ENCODE results near the gene NCKAP5.

NCKAP5 gene

DNA sequence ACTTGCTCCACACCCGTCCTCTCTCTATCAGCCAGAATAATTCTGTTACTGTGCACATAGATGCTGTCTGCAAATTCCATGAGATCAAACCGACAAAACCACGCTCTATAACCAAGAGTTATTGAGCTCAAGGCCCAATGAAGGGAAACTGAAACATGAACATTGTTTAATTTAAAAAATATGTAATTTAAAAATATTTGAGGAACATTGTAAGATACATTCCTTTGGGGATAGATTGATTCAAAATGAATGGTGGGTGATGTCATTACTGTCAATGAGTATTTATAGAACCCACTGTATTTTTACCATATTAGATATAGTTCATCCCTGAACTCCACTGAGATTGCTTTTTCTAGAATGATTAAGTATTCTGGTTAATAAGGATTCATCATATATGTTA, 50.4 kb downstream of the NCKAP5 start:
- DNase-seq (no peak), ATAC-seq (ENCODE audit: insufficient read depth, low read depth) (no peak)
- no peaks in the 10 kb centered on the region for H3K79me2 ChIP-seq (ENCODE audit: insufficient read depth, low read length)
- H3K9ac ChIP-seq (ENCODE audit: low read depth, low read length): no peak overlapping the region
- no peaks in the 10 kb centered on the region for H3K9me3 ChIP-seq (ENCODE audit: insufficient read depth, low read length, severe bottlenecking)
- H3K4me1 ChIP-seq (ENCODE audit: insufficient read depth, low read length): no peaks in the 10 kb centered on the region
- no peak overlapping the region for H3K27ac ChIP-seq (ENCODE audit: low read length)
- no peaks in the 10 kb centered on the region for H4K20me1 ChIP-seq (ENCODE audit: insufficient read depth, low read length)
- TF ChIP-seq EZH2 (IDR thresholded peaks at IDR 0.05; ENCODE audit: borderline replicate concordance, low read depth, low read length, severe bottlenecking): no peak
- TF ChIP-seq, protein P1, sequence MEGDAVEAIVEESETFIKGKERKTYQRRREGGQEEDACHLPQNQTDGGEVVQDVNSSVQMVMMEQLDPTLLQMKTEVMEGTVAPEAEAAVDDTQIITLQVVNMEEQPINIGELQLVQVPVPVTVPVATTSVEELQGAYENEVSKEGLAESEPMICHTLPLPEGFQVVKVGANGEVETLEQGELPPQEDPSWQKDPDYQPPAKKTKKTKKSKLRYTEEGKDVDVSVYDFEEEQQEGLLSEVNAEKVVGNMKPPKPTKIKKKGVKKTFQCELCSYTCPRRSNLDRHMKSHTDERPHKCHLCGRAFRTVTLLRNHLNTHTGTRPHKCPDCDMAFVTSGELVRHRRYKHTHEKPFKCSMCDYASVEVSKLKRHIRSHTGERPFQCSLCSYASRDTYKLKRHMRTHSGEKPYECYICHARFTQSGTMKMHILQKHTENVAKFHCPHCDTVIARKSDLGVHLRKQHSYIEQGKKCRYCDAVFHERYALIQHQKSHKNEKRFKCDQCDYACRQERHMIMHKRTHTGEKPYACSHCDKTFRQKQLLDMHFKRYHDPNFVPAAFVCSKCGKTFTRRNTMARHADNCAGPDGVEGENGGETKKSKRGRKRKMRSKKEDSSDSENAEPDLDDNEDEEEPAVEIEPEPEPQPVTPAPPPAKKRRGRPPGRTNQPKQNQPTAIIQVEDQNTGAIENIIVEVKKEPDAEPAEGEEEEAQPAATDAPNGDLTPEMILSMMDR (IDR thresholded peaks at IDR 0.05; ENCODE audit: borderline replicate concordance, extremely low read depth, low read length, poor library complexity, severe bottlenecking): no peak
- H3K36me3 ChIP-seq (ENCODE audit: insufficient read depth, low read length): no peaks in the 10 kb centered on the region
- no peak overlapping the region for H2AFZ ChIP-seq (ENCODE audit: low read depth, low read length)
- H3K4me2 ChIP-seq (ENCODE audit: insufficient read depth, low read length): no peak overlapping the region
- peaks cover 3% of the 10 kb centered on the region for H3K27me3 ChIP-seq (ENCODE audit: insufficient read depth, low read length, poor library complexity)
- no peak overlapping the region for H3K4me3 ChIP-seq (ENCODE audit: low read depth in 1 of 2, low read length in 2 of 2)

DNA sequence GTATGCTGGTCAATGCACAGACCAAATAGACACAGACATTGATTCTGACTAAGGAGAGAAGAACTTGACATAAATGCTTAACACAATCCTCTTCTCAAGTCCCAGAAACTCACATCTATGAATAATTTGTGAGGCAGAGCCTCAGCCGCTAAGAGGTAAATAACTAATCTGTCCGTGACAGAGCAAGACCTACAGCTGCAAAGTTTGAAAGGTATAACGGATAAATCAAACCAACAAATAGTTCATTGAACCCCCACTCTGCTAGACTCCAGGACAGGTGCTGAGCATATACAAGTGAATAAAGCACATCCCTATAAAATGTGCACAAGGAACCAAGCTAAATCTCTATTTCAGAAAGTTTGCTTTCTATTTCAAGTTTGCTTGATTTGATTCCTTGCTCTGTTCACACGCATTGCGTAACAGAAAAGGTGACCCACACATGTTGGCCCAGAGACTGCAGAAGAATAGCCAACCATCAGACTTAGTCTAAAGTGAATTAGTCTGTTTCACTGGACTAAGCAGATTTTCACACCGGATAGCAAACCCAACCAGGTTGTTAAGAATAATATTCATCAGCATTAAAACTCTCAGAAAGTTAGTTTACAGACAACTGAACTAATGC, 51.7 kb downstream of the NCKAP5 start:
- Histone ChIP-seq H3K4me3 (ENCODE audit: low read depth in 1 of 2, low read length in 2 of 2) (no peak overlapping the region), H4K20me1 (ENCODE audit: insufficient read depth, low read length) (no peaks in the 10 kb centered on the region), H3K27me3 (ENCODE audit: insufficient read depth, low read length, poor library complexity) (peaks cover 3% of the 10 kb centered on the region), H3K9me3 (ENCODE audit: insufficient read depth, low read length, severe bottlenecking) (no peaks in the 10 kb centered on the region), H3K9ac (ENCODE audit: low read depth, low read length) (no peak overlapping the region), H3K4me1 (ENCODE audit: insufficient read depth, low read length) (no peaks in the 10 kb centered on the region), H2AFZ (ENCODE audit: low read depth, low read length) (no peak overlapping the region), H3K36me3 (ENCODE audit: insufficient read depth, low read length) (no peaks in the 10 kb centered on the region), H3K4me2 (ENCODE audit: insufficient read depth, low read length) (no peak overlapping the region), H3K27ac (ENCODE audit: low read length) (no peak overlapping the region), H3K79me2 (ENCODE audit: insufficient read depth, low read length) (no peaks in the 10 kb centered on the region)
- no peak for TF ChIP-seq EZH2 (IDR thresholded peaks at IDR 0.05; ENCODE audit: borderline replicate concordance, low read depth, low read length, severe bottlenecking)
- TF ChIP-seq, protein P1 (IDR thresholded peaks at IDR 0.05; ENCODE audit: borderline replicate concordance, extremely low read depth, low read length, poor library complexity, severe bottlenecking): no peak
- ATAC-seq (ENCODE audit: insufficient read depth, low read depth): no peak
- no peak for DNase-seq

DNA sequence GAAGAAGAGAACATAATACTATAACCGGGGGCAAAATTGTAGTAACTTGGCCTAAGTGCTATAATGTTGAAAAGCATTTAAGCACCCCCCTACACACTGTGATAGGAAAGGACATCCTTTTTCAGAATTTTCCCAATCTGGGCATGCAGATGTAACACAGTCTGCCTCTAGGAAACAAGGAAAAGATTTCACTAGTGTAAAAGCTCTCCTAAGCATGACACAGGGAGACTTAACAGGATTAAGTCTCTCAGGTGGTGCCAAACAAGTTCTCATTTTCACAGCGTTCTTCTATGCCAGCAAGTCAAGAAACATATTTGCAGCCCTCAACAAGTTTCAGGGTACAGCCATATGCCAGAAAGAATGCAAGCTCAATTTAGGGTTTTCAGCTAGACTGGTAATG, 53.0 kb downstream of the NCKAP5 start:
- no peak for DNase-seq
- Histone ChIP-seq H3K9ac (ENCODE audit: low read depth, low read length) (no peak overlapping the region), H3K79me2 (ENCODE audit: insufficient read depth, low read length) (no peaks in the 10 kb centered on the region), H3K4me2 (ENCODE audit: insufficient read depth, low read length) (no peak overlapping the region), H2AFZ (ENCODE audit: low read depth, low read length) (no peak overlapping the region), H4K20me1 (ENCODE audit: insufficient read depth, low read length) (no peaks in the 10 kb centered on the region), H3K36me3 (ENCODE audit: insufficient read depth, low read length) (no peaks in the 10 kb centered on the region), H3K9me3 (ENCODE audit: insufficient read depth, low read length, severe bottlenecking) (no peaks in the 10 kb centered on the region), H3K4me3 (ENCODE audit: low read depth in 1 of 2, low read length in 2 of 2) (no peak overlapping the region), H3K4me1 (ENCODE audit: insufficient read depth, low read length) (no peaks in the 10 kb centered on the region), H3K27me3 (ENCODE audit: insufficient read depth, low read length, poor library complexity) (peaks cover 3% of the 10 kb centered on the region), H3K27ac (ENCODE audit: low read length) (no peak overlapping the region)
- TF ChIP-seq, protein P1 (IDR thresholded peaks at IDR 0.05; ENCODE audit: borderline replicate concordance, extremely low read depth, low read length, poor library complexity, severe bottlenecking): no peak
- TF ChIP-seq EZH2 (IDR thresholded peaks at IDR 0.05; ENCODE audit: borderline replicate concordance, low read depth, low read length, severe bottlenecking): no peak
- ATAC-seq (ENCODE audit: insufficient read depth, low read depth): no peak

Data from DND-41 (cell line).